Measurements from ENCODE around the gene UQCC2.
A peak's percentile ranks its signal among the peaks of the same experiment; 100 is the strongest.

The UQCC2 gene

DNA sequence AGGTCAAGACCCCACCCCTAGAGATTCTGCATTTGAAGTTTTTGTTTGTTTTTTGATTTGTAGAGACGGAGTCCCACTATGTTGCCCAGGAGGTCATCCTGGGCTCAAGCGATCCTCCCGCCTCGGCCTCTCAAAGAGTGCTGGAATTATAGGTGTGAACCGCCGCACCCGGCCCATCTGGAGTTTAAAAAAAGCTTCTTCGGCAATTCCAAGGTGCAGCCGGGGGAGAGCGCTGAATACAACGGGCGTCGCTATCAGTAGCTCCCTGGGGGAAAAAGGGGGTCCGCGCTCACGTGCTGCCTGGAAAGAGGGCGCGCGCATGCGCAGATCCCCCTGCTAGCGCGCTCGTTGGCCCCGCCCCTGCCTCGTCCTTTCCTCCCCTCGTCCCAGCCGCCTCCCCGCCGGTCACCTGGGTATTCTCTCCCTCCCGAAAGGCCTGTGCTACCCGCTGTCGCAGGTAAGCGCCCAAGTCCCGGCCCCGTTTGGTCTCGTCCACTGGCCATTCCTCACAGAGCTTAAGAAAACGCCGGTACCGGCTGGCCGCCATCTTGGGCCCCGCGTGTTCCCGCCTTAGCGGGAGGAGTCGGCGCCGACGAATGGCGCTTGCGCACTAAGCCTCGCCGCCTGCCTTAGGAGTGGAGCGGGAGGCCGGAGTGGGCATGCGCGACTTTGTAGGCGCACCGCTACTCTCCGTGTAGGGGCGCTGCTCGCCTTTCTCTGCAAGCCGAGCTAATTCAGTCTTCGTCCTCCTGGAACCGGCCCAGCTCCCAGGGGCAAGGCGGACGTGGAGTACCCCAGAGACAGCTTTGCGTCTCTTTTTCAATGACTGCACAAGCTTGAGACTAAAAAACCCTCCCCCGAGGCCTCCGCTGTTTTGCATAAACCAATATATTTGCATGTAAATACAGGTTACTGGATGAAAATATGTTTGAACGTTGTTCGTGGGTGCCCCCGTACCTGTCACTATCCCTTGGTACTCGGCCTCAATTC lies at the start of gene UQCC2:
UQCC2 (minus strand) TSS at position 561 of the 990 bp plus-strand sequence; CDS start at position 547, 14 bp downstream.
- H3K4me3 ChIP-seq (ENCODE audit: low read depth, low read length) = peak within 1 kb of the TSS; percentile 80
- H2AFZ ChIP-seq (ENCODE audit: low read length, unreplicated experiment) = peak within 1 kb of the TSS; percentile 95
- H3K27me3 ChIP-seq (ENCODE audit: insufficient read depth, low read length) = no peaks in the 10 kb centered on the region
- peaks cover 24% of the 10 kb centered on the region for H3K79me2 ChIP-seq (ENCODE audit: control insufficient read depth, insufficient read depth, low read length, unreplicated experiment)
- H3K27ac ChIP-seq (ENCODE audit: low read depth, low read length) = peak within 1 kb of the TSS; percentile 79
- 0 out of 2 replicates have a peak, but pooled peaks cover 6% of the 10 kb centered on the region for H3K36me3 ChIP-seq (ENCODE audit: insufficient read depth, low read length)
- H3K4me1 ChIP-seq (ENCODE audit: control insufficient read depth, insufficient read depth, low read length, unreplicated experiment) = peaks cover 12% of the 10 kb centered on the region

DNA sequence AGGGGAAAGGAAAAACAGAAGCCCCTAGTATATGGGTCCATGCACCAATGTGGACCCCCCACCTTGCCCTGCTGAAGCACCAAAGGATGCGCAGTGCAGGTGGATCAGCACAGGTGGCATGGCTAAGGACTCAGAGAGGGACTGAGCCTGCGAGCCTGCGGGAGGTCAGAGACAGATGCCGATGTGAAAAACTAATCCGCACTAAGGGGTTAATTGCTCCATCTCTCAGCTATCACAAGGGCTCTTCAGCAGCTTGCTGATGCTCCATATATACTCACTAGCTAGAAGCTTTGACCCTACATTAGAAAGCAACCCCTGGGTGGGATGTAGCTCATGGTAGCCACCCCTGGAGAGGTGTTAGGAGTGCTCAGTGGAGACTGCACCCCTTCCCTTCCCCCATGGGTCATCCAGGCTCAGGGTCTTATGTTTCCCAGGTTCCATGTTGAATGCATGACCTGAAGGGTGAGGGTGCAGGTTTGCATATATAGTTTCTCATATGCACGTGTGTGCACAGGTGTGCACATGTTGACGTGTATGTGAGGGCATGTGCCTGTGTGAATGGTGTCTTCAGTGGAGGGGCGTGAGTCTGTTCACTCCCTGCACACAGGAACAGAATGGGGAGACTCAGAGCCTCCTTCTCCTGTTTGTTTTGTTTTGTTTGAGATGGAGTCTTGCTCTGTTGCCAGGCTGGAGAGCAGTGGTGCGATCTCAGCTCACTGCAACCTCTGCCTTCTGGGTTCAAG lies 48.6 kb upstream of the UQCC2 start:
- Histone ChIP-seq H3K4me3 (ENCODE audit: low read depth, low read length) (no peak overlapping the region), H2AFZ (ENCODE audit: low read length, unreplicated experiment) (no peak overlapping the region), H3K79me2 (ENCODE audit: control insufficient read depth, insufficient read depth, low read length, unreplicated experiment) (no peaks in the 10 kb centered on the region), H3K27ac (ENCODE audit: low read depth, low read length) (no peak overlapping the region), H3K4me1 (ENCODE audit: control insufficient read depth, insufficient read depth, low read length, unreplicated experiment) (peaks cover 14% of the 10 kb centered on the region), H3K27me3 (ENCODE audit: insufficient read depth, low read length) (no peaks in the 10 kb centered on the region), H3K36me3 (ENCODE audit: insufficient read depth, low read length) (no peaks in the 10 kb centered on the region)

DNA sequence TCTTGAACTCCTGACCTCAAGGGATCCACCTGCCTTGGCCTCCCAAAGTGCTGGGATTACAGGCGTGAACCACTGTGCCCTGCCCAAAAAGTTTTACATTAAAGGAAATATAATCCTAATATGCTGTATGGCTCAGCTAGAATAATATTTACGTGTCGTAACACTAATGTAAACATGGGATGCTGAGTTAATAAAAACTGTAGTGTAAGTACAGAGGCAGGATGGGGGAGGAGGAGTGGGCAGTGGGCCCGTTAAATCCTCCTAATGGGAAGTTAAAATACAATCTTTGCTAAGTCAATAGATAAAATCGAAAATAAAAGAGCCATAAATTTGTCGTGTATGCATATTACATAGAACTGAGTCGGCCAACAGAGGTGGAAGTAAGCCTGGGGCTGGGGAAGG lies 47.3 kb upstream of the UQCC2 start:
- Histone ChIP-seq H3K36me3 (ENCODE audit: insufficient read depth, low read length) (no peaks in the 10 kb centered on the region), H3K4me3 (ENCODE audit: low read depth, low read length) (no peak overlapping the region), H3K4me1 (ENCODE audit: control insufficient read depth, insufficient read depth, low read length, unreplicated experiment) (peaks cover 14% of the 10 kb centered on the region), H2AFZ (ENCODE audit: low read length, unreplicated experiment) (no peak overlapping the region), H3K27ac (ENCODE audit: low read depth, low read length) (no peak overlapping the region), H3K27me3 (ENCODE audit: insufficient read depth, low read length) (no peaks in the 10 kb centered on the region), H3K79me2 (ENCODE audit: control insufficient read depth, insufficient read depth, low read length, unreplicated experiment) (no peaks in the 10 kb centered on the region)

DNA sequence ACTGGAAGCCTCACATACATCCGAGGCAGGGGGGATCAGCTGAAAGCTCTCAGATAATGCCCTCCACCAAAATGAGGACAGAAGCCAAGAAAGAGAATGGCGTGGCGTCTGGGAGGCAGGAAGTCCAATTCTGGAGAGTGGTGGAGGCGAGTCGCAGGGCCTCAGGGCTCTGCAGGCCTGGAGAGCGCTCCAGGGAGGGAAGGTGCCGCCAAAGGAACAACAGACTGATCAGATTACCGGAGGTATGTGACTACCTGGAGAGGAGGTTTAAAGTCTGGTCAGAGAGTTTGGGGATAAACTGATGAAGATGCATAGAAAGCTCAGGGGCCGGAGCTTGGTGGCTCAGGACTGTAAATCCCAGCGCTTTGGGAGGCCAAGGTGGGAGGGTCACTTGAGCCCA lies 46.4 kb upstream of the UQCC2 start:
- H2AFZ ChIP-seq (ENCODE audit: low read length, unreplicated experiment) = no peak overlapping the region
- H3K79me2 ChIP-seq (ENCODE audit: control insufficient read depth, insufficient read depth, low read length, unreplicated experiment) = no peaks in the 10 kb centered on the region
- H3K27ac ChIP-seq (ENCODE audit: low read depth, low read length) = no peak overlapping the region
- H3K27me3 ChIP-seq (ENCODE audit: insufficient read depth, low read length) = no peaks in the 10 kb centered on the region
- no peaks in the 10 kb centered on the region for H3K36me3 ChIP-seq (ENCODE audit: insufficient read depth, low read length)
- H3K4me1 ChIP-seq (ENCODE audit: control insufficient read depth, insufficient read depth, low read length, unreplicated experiment) = peaks cover 14% of the 10 kb centered on the region
- no peak overlapping the region for H3K4me3 ChIP-seq (ENCODE audit: low read depth, low read length)

DNA sequence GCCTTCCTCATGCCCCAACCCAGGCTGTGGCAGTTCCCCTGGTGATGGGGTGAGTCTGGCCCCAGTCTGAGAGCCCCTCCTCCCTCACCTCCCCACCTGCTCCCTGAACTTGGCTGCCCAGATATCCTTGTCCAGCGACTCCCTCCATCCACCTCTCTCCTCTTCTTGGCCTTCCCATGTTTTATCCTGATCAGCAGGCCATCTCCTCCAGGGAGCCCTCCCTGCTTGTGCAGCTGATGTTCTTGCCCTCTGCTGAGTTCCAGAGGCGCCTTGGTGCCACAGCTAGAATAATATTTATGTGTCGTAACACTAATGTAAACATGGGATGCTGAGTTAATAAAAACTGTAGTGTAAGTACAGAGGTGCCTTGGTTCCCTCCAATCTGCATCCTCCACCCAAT lies 45.6 kb upstream of the UQCC2 start:
- no peaks in the 10 kb centered on the region for H3K36me3 ChIP-seq (ENCODE audit: insufficient read depth, low read length)
- H2AFZ ChIP-seq (ENCODE audit: low read length, unreplicated experiment) = no peak overlapping the region
- H3K79me2 ChIP-seq (ENCODE audit: control insufficient read depth, insufficient read depth, low read length, unreplicated experiment) = no peaks in the 10 kb centered on the region
- no peaks in the 10 kb centered on the region for H3K27me3 ChIP-seq (ENCODE audit: insufficient read depth, low read length)
- H3K27ac ChIP-seq (ENCODE audit: low read depth, low read length) = no peak overlapping the region
- H3K4me3 ChIP-seq (ENCODE audit: low read depth, low read length) = no peak overlapping the region
- H3K4me1 ChIP-seq (ENCODE audit: control insufficient read depth, insufficient read depth, low read length, unreplicated experiment) = peaks cover 14% of the 10 kb centered on the region

DNA sequence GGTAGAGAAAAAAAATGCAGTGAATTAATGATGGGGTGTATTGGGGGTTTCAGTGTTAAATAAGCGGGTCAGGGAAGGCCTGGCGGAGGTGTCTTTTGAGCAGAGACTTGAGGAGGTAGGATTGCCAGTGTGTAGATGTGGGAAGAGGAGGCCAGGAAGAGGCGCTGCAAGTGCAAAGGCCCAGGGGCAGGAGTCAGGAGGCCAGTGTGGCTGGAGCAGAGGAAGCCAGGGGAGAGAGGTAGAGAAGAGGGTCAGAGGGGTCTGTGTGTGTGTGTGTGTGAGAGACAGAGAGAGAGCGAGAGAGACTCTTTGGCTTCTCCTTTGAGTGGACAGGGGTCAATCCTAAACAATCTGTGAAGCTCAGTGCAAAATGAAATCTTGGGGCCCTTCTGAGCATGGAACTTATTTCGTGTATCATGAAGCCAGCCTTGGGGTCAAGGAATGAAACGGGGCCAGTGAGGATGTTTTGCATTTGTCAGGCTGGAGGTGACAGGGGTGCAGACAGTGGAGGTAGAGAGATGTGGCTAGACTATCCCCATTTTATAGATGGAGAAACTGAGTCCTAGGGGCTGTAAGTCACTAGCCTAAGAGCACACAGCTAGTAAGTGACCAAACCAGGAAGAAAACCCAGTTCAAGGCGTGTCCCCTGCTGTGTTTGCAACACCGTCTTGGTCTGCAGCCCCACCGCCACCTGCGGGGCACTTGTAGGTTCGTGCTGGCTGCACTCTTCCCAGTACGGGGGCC lies 44.9 kb upstream of the UQCC2 start:
- Histone ChIP-seq H3K36me3 (ENCODE audit: insufficient read depth, low read length) (no peaks in the 10 kb centered on the region), H3K4me1 (ENCODE audit: control insufficient read depth, insufficient read depth, low read length, unreplicated experiment) (peaks cover 12% of the 10 kb centered on the region), H3K27ac (ENCODE audit: low read depth, low read length) (no peak overlapping the region), H3K27me3 (ENCODE audit: insufficient read depth, low read length) (no peaks in the 10 kb centered on the region), H3K4me3 (ENCODE audit: low read depth, low read length) (no peak overlapping the region), H2AFZ (ENCODE audit: low read length, unreplicated experiment) (no peak overlapping the region), H3K79me2 (ENCODE audit: control insufficient read depth, insufficient read depth, low read length, unreplicated experiment) (no peaks in the 10 kb centered on the region)

DNA sequence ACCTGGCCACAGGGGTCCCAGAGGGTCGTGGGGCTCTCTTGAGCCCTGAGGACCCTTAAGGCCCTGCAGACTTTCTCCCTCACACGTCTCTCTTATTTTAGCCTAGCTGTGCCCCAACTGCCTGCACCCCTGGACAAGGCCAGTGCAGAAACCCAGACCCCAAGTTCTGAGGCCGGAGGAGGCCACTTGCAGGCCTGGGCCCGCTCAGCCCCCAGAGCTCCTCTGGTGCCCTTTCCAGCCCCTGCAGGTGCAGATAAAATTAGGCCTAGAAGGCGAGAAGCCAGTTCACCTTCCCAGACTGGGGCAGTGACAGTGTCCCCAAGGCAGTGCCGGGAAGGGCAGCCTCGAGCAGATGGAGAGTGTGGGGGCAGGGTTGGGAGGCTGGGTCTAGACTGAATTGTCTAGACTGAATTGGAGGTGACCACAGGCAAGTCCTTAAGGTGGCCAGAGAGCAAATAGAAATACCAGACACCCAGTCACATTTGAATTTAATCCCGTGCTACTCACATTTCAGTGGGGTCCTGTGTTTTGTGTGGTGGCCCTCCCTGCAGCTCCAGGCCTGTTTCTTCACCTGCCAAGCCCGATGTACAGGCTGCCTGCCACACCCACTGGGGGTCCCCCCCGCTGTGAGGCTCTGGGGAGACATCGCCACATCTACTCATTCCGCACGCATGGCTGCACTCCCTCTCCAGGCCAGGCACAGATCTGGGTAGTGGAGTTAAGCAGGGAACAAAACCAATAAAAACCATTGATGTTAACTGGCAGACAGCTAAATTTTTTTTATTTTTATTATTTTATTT lies 43.8 kb upstream of the UQCC2 start:
- Histone ChIP-seq H3K27me3 (ENCODE audit: insufficient read depth, low read length) (no peaks in the 10 kb centered on the region), H2AFZ (ENCODE audit: low read length, unreplicated experiment) (no peak overlapping the region), H3K36me3 (ENCODE audit: insufficient read depth, low read length) (no peaks in the 10 kb centered on the region), H3K4me3 (ENCODE audit: low read depth, low read length) (no peak overlapping the region), H3K4me1 (ENCODE audit: control insufficient read depth, insufficient read depth, low read length, unreplicated experiment) (peaks cover 11% of the 10 kb centered on the region), H3K79me2 (ENCODE audit: control insufficient read depth, insufficient read depth, low read length, unreplicated experiment) (no peaks in the 10 kb centered on the region), H3K27ac (ENCODE audit: low read depth, low read length) (no peak overlapping the region)

DNA sequence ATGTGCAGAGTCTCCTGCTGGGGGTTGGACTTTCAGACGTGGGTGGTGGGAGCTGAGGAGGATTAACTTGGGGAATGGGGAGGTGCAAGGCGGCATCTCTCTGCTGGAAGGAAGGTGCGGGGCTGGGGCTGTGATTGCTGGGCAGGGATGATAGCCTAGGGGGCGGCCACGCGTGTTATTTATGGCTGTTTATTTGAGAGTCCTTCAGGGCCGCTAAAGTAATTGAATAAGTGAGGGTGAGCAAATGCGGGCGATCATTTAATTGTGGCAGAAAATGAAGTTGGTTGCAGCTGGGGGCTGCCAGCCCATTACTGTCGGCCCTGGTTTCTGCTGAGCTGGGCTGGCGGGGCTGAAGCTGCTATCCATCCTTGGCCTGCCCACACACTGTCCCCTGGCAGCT lies 42.7 kb upstream of the UQCC2 start:
- H3K4me1 ChIP-seq (ENCODE audit: control insufficient read depth, insufficient read depth, low read length, unreplicated experiment) = peaks cover 11% of the 10 kb centered on the region

DNA sequence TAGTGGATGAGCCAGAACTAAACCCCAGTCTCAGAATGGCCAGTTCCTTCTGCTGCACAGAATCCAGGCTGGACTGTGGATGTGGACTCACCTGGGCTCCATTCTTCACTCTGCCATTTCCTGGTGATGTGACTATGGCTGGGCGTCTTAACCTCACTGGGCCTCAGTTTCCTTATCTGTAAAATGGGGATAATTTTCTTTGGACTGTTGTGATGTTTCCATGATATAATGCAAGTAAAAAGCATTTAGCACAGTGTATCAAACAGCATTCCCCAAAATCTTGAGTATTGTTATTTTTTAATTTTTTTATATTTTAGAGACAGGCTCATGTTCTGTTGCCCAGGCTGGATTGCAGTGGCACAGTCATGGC lies 41.1 kb upstream of the UQCC2 start:
- Histone ChIP-seq H3K79me2 (ENCODE audit: control insufficient read depth, insufficient read depth, low read length, unreplicated experiment) (no peaks in the 10 kb centered on the region), H2AFZ (ENCODE audit: low read length, unreplicated experiment) (no peak overlapping the region), H3K36me3 (ENCODE audit: insufficient read depth, low read length) (no peaks in the 10 kb centered on the region), H3K4me1 (ENCODE audit: control insufficient read depth, insufficient read depth, low read length, unreplicated experiment) (peaks cover 11% of the 10 kb centered on the region), H3K4me3 (ENCODE audit: low read depth, low read length) (no peak overlapping the region), H3K27ac (ENCODE audit: low read depth, low read length) (no peak overlapping the region), H3K27me3 (ENCODE audit: insufficient read depth, low read length) (no peaks in the 10 kb centered on the region)

More for the DNA sequence above, 42.7 kb upstream of the UQCC2 start:
- Histone ChIP-seq H3K27ac (ENCODE audit: low read depth, low read length) (no peak overlapping the region), H2AFZ (ENCODE audit: low read length, unreplicated experiment) (no peak overlapping the region), H3K79me2 (ENCODE audit: control insufficient read depth, insufficient read depth, low read length, unreplicated experiment) (no peaks in the 10 kb centered on the region), H3K27me3 (ENCODE audit: insufficient read depth, low read length) (no peaks in the 10 kb centered on the region), H3K4me3 (ENCODE audit: low read depth, low read length) (no peak overlapping the region), H3K36me3 (ENCODE audit: insufficient read depth, low read length) (no peaks in the 10 kb centered on the region)
